PC-9 (cell line): ENCODE results near the gene ZNF555.

ENCODE experiments used
- CTCF ChIP-seq: fragments of 200-600 bp; sonication (generic); conservative IDR thresholded peaks from 2 replicates; pipeline ENCODE4 v1.6.1; 2017; ENCODE audit warnings: mixed run types, antibody characterized with exemption, mild to moderate bottlenecking, moderate library complexity
- EZH2 ChIP-seq: fragments of 200-600 bp; sonication (generic); IDR thresholded peaks from 2 replicates; pipeline ENCODE4 v1.8.0; 2017; ENCODE audit warnings: antibody characterized with exemption, low read depth

- TF ChIP-seq EZH2 (no peak), CTCF (no peak)
Observed at GRCh38 chr19:2847507-2847906, 6.2 kb downstream of the ZNF555 start.
